Brain microvascular endothelial cell (primary cell): ENCODE data around the gene CCDC138.
A peak's percentile ranks its signal among the peaks of the same experiment; 100 is the strongest.

Experiments
- DNase-seq: peaks from one replicate; pipeline ENCODE4 v3.0.0-alpha.2; 2020
- H3K27ac ChIP-seq: fragments of 250-450 bp; sonication (Bioruptor Pico); 2 replicates; pipeline ENCODE4 v1.5.1; 2020; ENCODE audit warnings: mild to moderate bottlenecking, moderate library complexity
- H3K27me3 ChIP-seq: fragments of 250-450 bp; sonication (Bioruptor Pico); replicated peaks from 2 replicates; pipeline ENCODE4 v1.5.1; 2020; ENCODE audit warnings: mild to moderate bottlenecking
- H3K36me3 ChIP-seq: fragments of 250-450 bp; sonication (Bioruptor Pico); replicated peaks from 2 replicates; pipeline ENCODE4 v1.5.1; 2020; ENCODE audit warnings: mild to moderate bottlenecking
- H3K4me3 ChIP-seq: 2 replicates; pipeline ENCODE4 v1.5.1; 2011; ENCODE audit warnings: low read depth, mild to moderate bottlenecking, control low read depth, low read length, moderate library complexity
- in situ Hi-C: cut with HindIII; loops from 2 replicates; pipeline ENCODE4 v1.10.0; 2017; ENCODE audit warnings: low sequenced_read_pairs, low pct_ligation_motif_present
- TF ChIP-seq, protein P1 (sequence below): IDR thresholded peaks from 2 replicates; pipeline ENCODE4 v1.5.1; 2011; ENCODE audit warnings: low read depth, mild to moderate bottlenecking, moderate library complexity, low read length, control low read depth, inconsistent platforms; ENCODE audit errors: missing control alignments

CCDC138 gene

DNA sequence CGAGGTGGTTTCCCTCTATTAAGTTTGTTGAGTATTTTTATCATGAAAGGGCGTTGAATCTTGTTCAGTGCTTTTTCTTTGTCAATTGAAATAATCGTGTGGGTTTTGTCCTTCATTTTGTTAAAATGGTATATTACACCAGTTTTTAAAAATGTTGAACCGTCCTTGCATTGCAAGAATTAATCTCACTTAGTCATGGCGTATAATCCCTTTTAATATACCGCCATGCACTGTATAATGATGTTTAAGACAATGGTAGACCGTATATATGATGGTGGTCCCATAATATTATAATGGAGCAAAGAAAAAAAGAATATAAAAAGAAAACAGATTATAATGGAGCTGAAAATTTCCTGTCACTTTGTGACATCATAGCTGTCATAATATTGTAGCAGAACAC, 50.6 kb downstream of the CCDC138 start:
- no peaks in the 10 kb centered on the region for H3K27me3 ChIP-seq
- no peak for DNase-seq
- no peak overlapping the region for H3K27ac ChIP-seq
- TF ChIP-seq, protein P1, sequence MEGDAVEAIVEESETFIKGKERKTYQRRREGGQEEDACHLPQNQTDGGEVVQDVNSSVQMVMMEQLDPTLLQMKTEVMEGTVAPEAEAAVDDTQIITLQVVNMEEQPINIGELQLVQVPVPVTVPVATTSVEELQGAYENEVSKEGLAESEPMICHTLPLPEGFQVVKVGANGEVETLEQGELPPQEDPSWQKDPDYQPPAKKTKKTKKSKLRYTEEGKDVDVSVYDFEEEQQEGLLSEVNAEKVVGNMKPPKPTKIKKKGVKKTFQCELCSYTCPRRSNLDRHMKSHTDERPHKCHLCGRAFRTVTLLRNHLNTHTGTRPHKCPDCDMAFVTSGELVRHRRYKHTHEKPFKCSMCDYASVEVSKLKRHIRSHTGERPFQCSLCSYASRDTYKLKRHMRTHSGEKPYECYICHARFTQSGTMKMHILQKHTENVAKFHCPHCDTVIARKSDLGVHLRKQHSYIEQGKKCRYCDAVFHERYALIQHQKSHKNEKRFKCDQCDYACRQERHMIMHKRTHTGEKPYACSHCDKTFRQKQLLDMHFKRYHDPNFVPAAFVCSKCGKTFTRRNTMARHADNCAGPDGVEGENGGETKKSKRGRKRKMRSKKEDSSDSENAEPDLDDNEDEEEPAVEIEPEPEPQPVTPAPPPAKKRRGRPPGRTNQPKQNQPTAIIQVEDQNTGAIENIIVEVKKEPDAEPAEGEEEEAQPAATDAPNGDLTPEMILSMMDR: no peak
- in situ Hi-C loops: no loop called here
- H3K36me3 ChIP-seq: no peaks in the 10 kb centered on the region
- H3K4me3 ChIP-seq: no peak overlapping the region

DNA sequence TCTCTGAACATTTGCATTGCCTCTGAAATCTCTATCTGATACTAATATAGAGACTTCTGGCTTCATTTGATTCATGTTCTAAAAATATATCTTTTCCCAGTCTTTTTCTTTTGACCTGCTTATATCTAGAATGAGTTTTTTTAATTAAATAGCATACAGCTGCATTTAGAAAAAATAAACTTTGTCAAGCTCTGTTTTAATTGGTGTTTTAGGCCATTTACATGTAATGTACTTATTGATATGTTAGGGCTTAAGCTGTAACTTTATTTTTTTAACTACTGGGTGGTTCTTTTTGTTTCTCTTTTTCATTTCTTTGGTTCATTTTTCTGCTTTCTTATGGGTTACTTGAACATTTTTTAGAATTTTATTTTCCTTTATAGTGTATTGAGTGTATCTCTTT, 54.9 kb downstream of the CCDC138 start:
- in situ Hi-C loops: no loop called here
- TF ChIP-seq, protein P1: no peak
- Histone ChIP-seq H3K27me3 (no peaks in the 10 kb centered on the region), H3K27ac (no peak overlapping the region), H3K4me3 (no peak overlapping the region), H3K36me3 (no peaks in the 10 kb centered on the region)
- no peak for DNase-seq

DNA sequence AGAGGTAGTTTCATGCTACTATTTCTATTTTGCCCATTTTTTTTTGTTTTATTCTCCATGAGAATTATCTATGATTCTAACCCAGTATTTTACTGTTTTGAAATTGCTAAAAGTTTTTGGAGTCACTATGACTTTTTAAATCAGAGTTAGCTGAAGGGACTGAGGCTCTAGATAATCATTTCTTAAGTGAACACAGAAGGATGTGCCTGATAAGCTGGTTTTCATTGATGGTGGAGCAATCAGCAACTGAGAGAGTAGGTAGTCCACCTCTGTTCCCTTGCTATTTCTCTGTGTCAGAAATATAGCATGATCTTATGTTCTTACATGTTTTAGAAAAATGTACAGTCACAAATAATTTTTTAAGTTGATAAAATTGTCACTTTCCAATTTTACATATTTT, 59.4 kb downstream of the CCDC138 start:
- TF ChIP-seq, protein P1: no peak
- in situ Hi-C loops: no loop called here

DNA sequence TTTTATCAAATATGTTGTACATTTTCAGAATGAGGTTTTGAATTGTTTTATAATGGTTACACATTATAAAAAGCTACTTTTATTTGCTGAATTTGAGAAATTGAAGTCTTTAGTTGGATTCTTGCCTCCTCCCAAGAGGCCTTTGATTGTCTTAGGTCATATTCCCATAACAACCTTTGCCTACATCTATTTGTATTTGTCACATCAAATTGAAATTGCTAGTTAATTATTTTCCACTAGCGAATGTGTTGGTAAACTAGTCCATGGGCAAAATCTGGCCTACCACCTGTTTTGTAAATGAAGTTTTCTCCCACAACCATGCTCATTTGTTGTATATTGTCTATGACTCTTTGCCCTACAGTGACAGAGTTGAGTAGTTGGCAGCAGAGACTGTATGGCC, 60.4 kb downstream of the CCDC138 start:
- TF ChIP-seq, protein P1: no peak
- in situ Hi-C loops: no loop called here
- DNase-seq: no peak
- no peak overlapping the region for H3K27ac ChIP-seq
- H3K36me3 ChIP-seq: no peaks in the 10 kb centered on the region
- no peak overlapping the region for H3K4me3 ChIP-seq
- no peaks in the 10 kb centered on the region for H3K27me3 ChIP-seq

More for the DNA sequence above, 59.4 kb downstream of the CCDC138 start:
- no peaks in the 10 kb centered on the region for H3K36me3 ChIP-seq
- no peak for DNase-seq
- H3K4me3 ChIP-seq: no peak overlapping the region
- H3K27me3 ChIP-seq: no peaks in the 10 kb centered on the region
- no peak overlapping the region for H3K27ac ChIP-seq

DNA sequence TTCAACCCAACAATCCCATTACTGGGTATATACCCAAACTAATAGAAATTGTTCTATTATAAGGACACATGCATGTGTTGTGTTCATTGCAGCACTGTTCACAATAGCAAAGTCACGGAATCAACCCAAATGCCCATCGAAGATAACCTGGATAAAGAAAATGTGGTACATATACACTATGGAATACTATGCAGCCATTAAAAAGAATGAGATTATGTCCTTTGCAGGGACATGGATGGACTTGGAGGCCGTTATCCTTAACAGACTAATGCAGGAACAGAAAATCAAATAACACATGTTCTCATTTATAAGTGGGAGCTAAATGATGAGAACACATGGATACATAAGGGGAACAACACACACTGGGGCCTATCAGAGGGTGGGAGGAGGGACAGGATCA, 65.8 kb downstream of the CCDC138 start:
- Histone ChIP-seq H3K4me3 (no peak overlapping the region), H3K36me3 (no peaks in the 10 kb centered on the region), H3K27ac (no peak overlapping the region), H3K27me3 (no peaks in the 10 kb centered on the region)
- in situ Hi-C loops: no loop called here
- no peak for DNase-seq
- TF ChIP-seq, protein P1: no peak

DNA sequence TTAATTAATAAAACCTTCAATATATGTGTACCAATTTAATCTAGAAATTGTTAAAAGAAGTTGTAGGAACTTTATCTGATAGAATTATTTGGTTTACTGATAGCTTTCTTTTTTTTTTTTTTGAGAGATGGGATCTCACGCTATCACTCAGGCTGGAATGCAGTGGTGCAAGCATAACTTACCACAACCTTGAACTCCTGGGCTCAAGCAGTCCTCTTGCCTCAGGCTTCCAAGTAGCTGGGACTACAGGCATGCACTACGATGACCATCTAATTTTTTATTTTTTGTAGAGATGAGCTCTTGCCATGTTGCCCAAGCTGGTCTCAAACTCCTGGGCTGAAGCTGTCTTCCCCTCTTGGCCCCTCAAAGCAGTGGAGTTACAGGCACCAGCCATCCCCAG, 66.8 kb downstream of the CCDC138 start:
- no peak overlapping the region for H3K27ac ChIP-seq
- peak; percentile 74 for DNase-seq
- TF ChIP-seq, protein P1: no peak
- H3K4me3 ChIP-seq: no peak overlapping the region
- no peaks in the 10 kb centered on the region for H3K27me3 ChIP-seq
- no peaks in the 10 kb centered on the region for H3K36me3 ChIP-seq
- in situ Hi-C loops: no loop called here
